ENCODE measurements around the gene PLA2G12A. TPM values are rescaled to one million over a fixed set of nuclear protein-coding genes. Genes with fewer than 3 reads are reported as not detected.

Gene PLA2G12A
- total and polyA plus RNA-seq, 2 of the 8 experiments (the other 6 are each of a cell fraction or from before 2014, with no cell fraction given), result 26.6 to 47.2 TPM

GRCh38 chr4:109722357-109722756 lies 7.5 kb downstream of the PLA2G12A start:
- H3K56ac ChIP-seq (replicated peaks; ENCODE audit: insufficient read length, low read depth, low read length), result no peak overlapping the region
- H3K23ac ChIP-seq (ENCODE audit: insufficient read length), result no peak overlapping the region
- no peak overlapping the region for H3K4me2 ChIP-seq (ENCODE audit: insufficient read depth in 1 of 2, low read depth in 2 of 2, low read length in 2 of 2)
- H3K14ac ChIP-seq (ENCODE audit: insufficient read length), result no peak overlapping the region
- ChIA-PET CTCF (ENCODE audit: partially characterized antibody) (interaction anchor here (1.1 kb wide), 1 partner anchor 18 kb away, joined by 3 read pairs; no protein-coding TSS in a partner anchor), POLR2A (ENCODE audit: partially characterized antibody) (no interaction called here)
- no peaks in the 10 kb centered on the region for H3K27me3 ChIP-seq (replicated peaks in 1 of 4; ENCODE audit: control insufficient read depth in 3 of 4, extremely low read depth in 1 of 4, insufficient read depth in 3 of 4, low read length in 3 of 4)
- H3K9me3 ChIP-seq (ENCODE audit: insufficient read depth in 2 of 2, low read depth in 1 of 2, low read length in 1 of 2), result no peaks in the 10 kb centered on the region
- H3K23me2 ChIP-seq (ENCODE audit: low read depth, low read length), result no peaks in the 10 kb centered on the region
- no peaks in the 10 kb centered on the region for H4K20me1 ChIP-seq (replicated peaks in 1 of 2; ENCODE audit: control insufficient read depth in 1 of 2, insufficient read depth in 2 of 2, low read length in 2 of 2)
- H2AFZ ChIP-seq (ENCODE audit: low read length), result no peak overlapping the region
- FAIRE-seq (no peak), DNase-seq (ENCODE audit: low read depth in 1 of 2, low spot score in 2 of 2) (no peak)
- H2BK120ac ChIP-seq (replicated peaks; ENCODE audit: low read depth, low read length), result no peak overlapping the region
- no peak overlapping the region for H4K5ac ChIP-seq (ENCODE audit: insufficient read length, low read depth, low read length)
- H3K4me1 ChIP-seq (replicated peaks in 1 of 4; ENCODE audit: control insufficient read depth in 3 of 4, insufficient read depth in 4 of 4, low read length in 3 of 4), result no peaks in the 10 kb centered on the region
- H4K8ac ChIP-seq (ENCODE audit: extremely low read depth, insufficient read depth, low read length), result no peak overlapping the region
- no peak overlapping the region for H3K4ac ChIP-seq (replicated peaks; ENCODE audit: insufficient read length, low read depth, low read length)
- H2BK5ac ChIP-seq (ENCODE audit: low read depth, low read length), result no peak overlapping the region
- H3K18ac ChIP-seq (ENCODE audit: extremely low read depth, low read length), result no peak overlapping the region
- H4K91ac ChIP-seq (replicated peaks; ENCODE audit: insufficient read length, low read length), result no peak overlapping the region
- no peak overlapping the region for H3K9ac ChIP-seq (replicated peaks in 1 of 4; ENCODE audit: extremely low read depth in 1 of 4, low read depth in 3 of 4, low read length in 3 of 4)
- H2BK15ac ChIP-seq (ENCODE audit: low read length), result no peak overlapping the region
- H3K36me3 ChIP-seq (ENCODE audit: control insufficient read depth in 2 of 4, insufficient read depth in 4 of 4, low read length in 3 of 4), result peaks cover 0 to 8% (median 3%) of the 10 kb centered on the region in 4 experiments; a peak in 6 of 8 replicates
- H2BK12ac ChIP-seq (ENCODE audit: low read depth, low read length), result no peak overlapping the region
- H3K79me1 ChIP-seq (ENCODE audit: low read depth, low read length), result 0 out of 2 replicates have a peak, but pooled peaks cover 2% of the 10 kb centered on the region
- no peak overlapping the region for H3K27ac ChIP-seq (ENCODE audit: low read depth, low read length)
- no peak overlapping the region for H2BK20ac ChIP-seq (ENCODE audit: low read length)
- H2AK5ac ChIP-seq (ENCODE audit: low read depth, low read length), result no peak overlapping the region
- no peak overlapping the region for H3K4me3 ChIP-seq (ENCODE audit: extremely low read depth in 1 of 4, insufficient read depth in 2 of 4, low read depth in 3 of 4, low read length in 4 of 4)
- peaks cover 14 to 75% of the 10 kb centered on the region in 2 experiments for H3K79me2 ChIP-seq (ENCODE audit: control insufficient read depth in 1 of 2, insufficient read depth in 2 of 2, low read length in 2 of 2)
- no peak for TF ChIP-seq SP1 (IDR thresholded peaks at IDR 0.05; ENCODE audit: low read depth, low read length)
- TF ChIP-seq BACH1 (IDR thresholded peaks at IDR 0.05; ENCODE audit: low read length), result no peak
- no peak for TF ChIP-seq RAD21 (IDR thresholded peaks at IDR 0.05 in 1 of 2, conservative IDR thresholded peaks at IDR 0.05 in 1 of 2; ENCODE audit: low read depth in 2 of 2, low read length in 2 of 2)
- no peak for TF ChIP-seq TCF12 (IDR thresholded peaks at IDR 0.05; ENCODE audit: low read depth, low read length)
- TF ChIP-seq TAF7 (optimal IDR thresholded peaks at IDR 0.05; ENCODE audit: borderline replicate concordance, low read depth, low read length), result no peak
- no peak for TF ChIP-seq ZNF274 (IDR thresholded peaks at IDR 0.05; ENCODE audit: borderline replicate concordance, extremely low read depth, low read length)
- TF ChIP-seq HDAC2 (IDR thresholded peaks at IDR 0.05; ENCODE audit: borderline replicate concordance in 1 of 2, low read depth in 2 of 2, low read length in 2 of 2), result no peak
- no peak for TF ChIP-seq EZH2 (IDR thresholded peaks at IDR 0.05; ENCODE audit: low read depth, low read length, severe bottlenecking)
- TF ChIP-seq BCL11A (IDR thresholded peaks at IDR 0.05; ENCODE audit: low read depth in 2 of 2, low read length in 2 of 2), result no peak
- no peak for TF ChIP-seq BRCA1 (IDR thresholded peaks at IDR 0.05; ENCODE audit: low read depth, low read length)
- no peak for TF ChIP-seq YY1 (IDR thresholded peaks at IDR 0.05; ENCODE audit: low read depth, low read length)
- no peak for TF ChIP-seq CREB1 (IDR thresholded peaks at IDR 0.05)
- TF ChIP-seq GTF2F1 (IDR thresholded peaks at IDR 0.05; ENCODE audit: borderline replicate concordance, low read depth, low read length), result no peak
- no peak for TF ChIP-seq USF2 (IDR thresholded peaks at IDR 0.05; ENCODE audit: low read length)
- TF ChIP-seq POLR2AphosphoS5 (IDR thresholded peaks at IDR 0.05; ENCODE audit: low read depth, low read length), result no peak
